Loucy (cell line): ENCODE measurements around the gene ENTPD6.

Source experiments
- EZH2phosphoT487 ChIP-seq: fragments of 200-600 bp; IDR thresholded peaks from 2 replicates; pipeline ENCODE4 v1.6.1; 2018; ENCODE audit warnings: antibody characterized with exemption, mild to moderate bottlenecking, moderate library complexity, borderline replicate concordance
- TF ChIP-seq, protein P1 (sequence below): fragments of 200-600 bp; sonication (generic); conservative IDR thresholded peaks from 2 replicates; pipeline ENCODE4 v1.5.1; 2014; ENCODE audit warnings: mild to moderate bottlenecking, antibody characterized with exemption, low read length

DNA sequence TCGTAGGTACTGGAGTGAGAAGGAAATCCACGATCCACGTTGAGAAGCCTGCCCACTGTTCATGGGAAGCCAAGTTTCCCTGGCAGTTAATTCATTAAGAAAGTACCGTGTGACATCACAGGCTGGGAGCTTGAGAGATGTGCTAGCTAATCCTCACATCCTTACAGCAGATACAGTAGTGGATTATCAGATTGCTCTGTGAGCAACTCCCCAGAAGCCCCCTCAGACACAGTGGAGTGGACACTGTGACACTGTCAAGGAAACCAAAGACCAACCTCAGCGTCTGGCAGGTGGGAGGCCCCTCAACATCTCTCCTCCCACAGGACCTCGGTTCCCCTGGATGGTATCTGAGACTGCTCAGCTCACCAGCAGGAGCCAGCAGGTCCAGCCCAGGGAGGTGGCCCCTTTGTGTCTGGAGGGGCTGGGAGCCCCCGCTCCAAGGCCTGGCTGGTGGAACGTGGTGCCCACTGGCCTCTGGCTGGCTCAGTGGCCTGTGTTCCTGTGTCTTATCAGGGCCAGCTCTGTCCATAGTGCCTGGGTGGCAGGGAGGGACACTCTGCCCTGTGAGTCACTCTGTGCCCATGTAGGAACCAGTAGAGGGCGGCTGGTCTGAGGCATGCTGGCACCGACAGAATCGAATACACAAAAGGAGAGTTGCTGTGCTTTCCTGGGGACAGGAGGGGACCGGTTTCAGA is 59.6 kb downstream of the ENTPD6 start:
- TF ChIP-seq, protein P1, sequence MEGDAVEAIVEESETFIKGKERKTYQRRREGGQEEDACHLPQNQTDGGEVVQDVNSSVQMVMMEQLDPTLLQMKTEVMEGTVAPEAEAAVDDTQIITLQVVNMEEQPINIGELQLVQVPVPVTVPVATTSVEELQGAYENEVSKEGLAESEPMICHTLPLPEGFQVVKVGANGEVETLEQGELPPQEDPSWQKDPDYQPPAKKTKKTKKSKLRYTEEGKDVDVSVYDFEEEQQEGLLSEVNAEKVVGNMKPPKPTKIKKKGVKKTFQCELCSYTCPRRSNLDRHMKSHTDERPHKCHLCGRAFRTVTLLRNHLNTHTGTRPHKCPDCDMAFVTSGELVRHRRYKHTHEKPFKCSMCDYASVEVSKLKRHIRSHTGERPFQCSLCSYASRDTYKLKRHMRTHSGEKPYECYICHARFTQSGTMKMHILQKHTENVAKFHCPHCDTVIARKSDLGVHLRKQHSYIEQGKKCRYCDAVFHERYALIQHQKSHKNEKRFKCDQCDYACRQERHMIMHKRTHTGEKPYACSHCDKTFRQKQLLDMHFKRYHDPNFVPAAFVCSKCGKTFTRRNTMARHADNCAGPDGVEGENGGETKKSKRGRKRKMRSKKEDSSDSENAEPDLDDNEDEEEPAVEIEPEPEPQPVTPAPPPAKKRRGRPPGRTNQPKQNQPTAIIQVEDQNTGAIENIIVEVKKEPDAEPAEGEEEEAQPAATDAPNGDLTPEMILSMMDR: no peak
- TF ChIP-seq EZH2phosphoT487: no peak
